PFSK-1 (cell line): ENCODE data around the gene PMCH.

Experiments used
- FOXP2 ChIP-seq: optimal IDR thresholded peaks from 2 replicates; pipeline ENCODE3; 2011; ENCODE audit warnings: borderline replicate concordance, control low read depth, inconsistent platforms; ENCODE audit not compliant: insufficient read depth; ENCODE audit errors: extremely low read length, extremely low read depth
- POLR2AphosphoS5 ChIP-seq: IDR thresholded peaks from 2 replicates; pipeline ENCODE4 v1.6.1; 2012; ENCODE audit warnings: low read depth, mild to moderate bottlenecking, control low read depth, low read length, moderate library complexity
- REST ChIP-seq, 2 experiments: IDR thresholded peaks; 2 replicates each; pipeline versions ENCODE4 v1.6.1 to v1.8.0; 2011 to 2012; ENCODE audit warnings: low read depth in 2 of 2, low read length in 2 of 2, control low read depth in 1 of 2, inconsistent platforms in 1 of 2, mild to moderate bottlenecking in 1 of 2, moderate library complexity in 1 of 2; ENCODE audit not compliant: insufficient read depth in 1 of 2
- SIN3A ChIP-seq: IDR thresholded peaks from 2 replicates; pipeline ENCODE4 v1.6.1; 2012; ENCODE audit warnings: mild to moderate bottlenecking, low read length, moderate library complexity, borderline replicate concordance; ENCODE audit not compliant: insufficient read depth
- TAF1 ChIP-seq: IDR thresholded peaks from 2 replicates; pipeline ENCODE4 v1.6.1; 2012; ENCODE audit warnings: low read length, control low read depth, borderline replicate concordance; ENCODE audit not compliant: insufficient read depth

- TF ChIP-seq REST (IDR thresholded peaks at IDR 0.05; ENCODE audit: insufficient read depth in 1 of 2, low read depth in 2 of 2, low read length in 2 of 2) (no peak), TAF1 (no peak), POLR2AphosphoS5 (no peak), FOXP2 (no peak), SIN3A (no peak)
Observed at GRCh38 chr12:102215992-102216691, 18.5 kb upstream of the PMCH start.
